ENCODE measurements around the gene GBP4.

GBP4 gene

GRCh38 chr1:89203166-89203565 is 4.4 kb upstream of the GBP4 start:
- H3K9ac ChIP-seq (ENCODE audit: low read depth, low read length, poor library complexity) = no peak overlapping the region
- no peak overlapping the region for H3K27ac ChIP-seq (replicated peaks; ENCODE audit: low read length)
- no peak overlapping the region for H3K4me3 ChIP-seq (ENCODE audit: low read length in 2 of 2)
- H3K23ac ChIP-seq (ENCODE audit: low read depth, low read length, poor library complexity) = no peak overlapping the region
- H3K9me3 ChIP-seq (replicated peaks in 1 of 2; ENCODE audit: control insufficient read depth in 2 of 2, insufficient read depth in 1 of 2, low read depth in 1 of 2, low read length in 2 of 2) = peaks cover 0 to 7% of the 10 kb centered on the region in 2 donors
- H3K4ac ChIP-seq (ENCODE audit: low read length) = no peak overlapping the region
- no peaks in the 10 kb centered on the region for H3K79me1 ChIP-seq (ENCODE audit: low read depth, low read length)
- no peak overlapping the region for H4K91ac ChIP-seq (ENCODE audit: low read depth, low read length, poor library complexity)
- no peaks in the 10 kb centered on the region for H3K4me1 ChIP-seq (ENCODE audit: control insufficient read depth in 2 of 2, insufficient read depth in 1 of 2, low read depth in 1 of 2, low read length in 2 of 2)
- no peak overlapping the region for H3K18ac ChIP-seq (ENCODE audit: low read length)
- no peak overlapping the region for H2BK12ac ChIP-seq (ENCODE audit: low read length)
- no peaks in the 10 kb centered on the region for H3K36me3 ChIP-seq (replicated peaks in 1 of 2; ENCODE audit: control insufficient read depth in 2 of 2, insufficient read depth in 2 of 2, low read length in 2 of 2)
- no peak overlapping the region for H2BK5ac ChIP-seq (ENCODE audit: low read length)
- peaks cover 0 to 2% (median 0%) of the 10 kb centered on the region in 3 experiments for H3K27me3 ChIP-seq (ENCODE audit: control insufficient read depth in 3 of 3, insufficient read depth in 3 of 3, low read depth in 1 of 3, low read length in 3 of 3)
- no peak overlapping the region for H3K14ac ChIP-seq (ENCODE audit: low read length)
- no CpG with 5 or more reads among the region's 1 CpG for WGBS, 2 donors (ENCODE audit: extremely low coverage in 2 of 2, insufficient read length in 2 of 2, insufficient replicate concordance in 1 of 2)
- H4K8ac ChIP-seq (ENCODE audit: low read depth, low read length) = no peak overlapping the region
- DNase-seq (ENCODE audit: low spot score) = no peak
- H2BK120ac ChIP-seq (ENCODE audit: low read depth, low read length) = no peak overlapping the region
- no peak overlapping the region for H3K4me2 ChIP-seq (ENCODE audit: insufficient read depth, low read length, poor library complexity, severe bottlenecking)
- H2AFZ ChIP-seq (ENCODE audit: low read length) = no peak overlapping the region
- no peak overlapping the region for H2BK15ac ChIP-seq (ENCODE audit: low read length)
- no peak overlapping the region for H2AK5ac ChIP-seq (ENCODE audit: low read depth, low read length)

GRCh38 chr1:89201106-89201794 is 2.5 kb upstream of the GBP4 start:
- H3K27ac ChIP-seq (replicated peaks; ENCODE audit: low read length) = no peak overlapping the region
- H2BK15ac ChIP-seq (ENCODE audit: low read length) = no peak overlapping the region
- H3K36me3 ChIP-seq (replicated peaks in 1 of 2; ENCODE audit: control insufficient read depth in 2 of 2, insufficient read depth in 2 of 2, low read length in 2 of 2) = no peaks in the 10 kb centered on the region
- no peak overlapping the region for H3K18ac ChIP-seq (ENCODE audit: low read length)
- no peak overlapping the region for H4K91ac ChIP-seq (ENCODE audit: low read depth, low read length, poor library complexity)
- H3K4me1 ChIP-seq (ENCODE audit: control insufficient read depth in 2 of 2, insufficient read depth in 1 of 2, low read depth in 1 of 2, low read length in 2 of 2) = no peaks in the 10 kb centered on the region
- H3K4me3 ChIP-seq (ENCODE audit: low read length in 2 of 2) = no peak overlapping the region
- H2BK120ac ChIP-seq (ENCODE audit: low read depth, low read length) = no peak overlapping the region
- H3K9me3 ChIP-seq (replicated peaks in 1 of 2; ENCODE audit: control insufficient read depth in 2 of 2, insufficient read depth in 1 of 2, low read depth in 1 of 2, low read length in 2 of 2) = peaks cover 0 to 5% of the 10 kb centered on the region in 2 donors
- H3K4ac ChIP-seq (ENCODE audit: low read length) = no peak overlapping the region
- H4K8ac ChIP-seq (ENCODE audit: low read depth, low read length) = no peak overlapping the region
- H2AK5ac ChIP-seq (ENCODE audit: low read depth, low read length) = no peak overlapping the region
- no peak overlapping the region for H2BK12ac ChIP-seq (ENCODE audit: low read length)
- no peak overlapping the region for H3K9ac ChIP-seq (ENCODE audit: low read depth, low read length, poor library complexity)
- H3K79me1 ChIP-seq (ENCODE audit: low read depth, low read length) = no peaks in the 10 kb centered on the region
- no peak overlapping the region for H3K4me2 ChIP-seq (ENCODE audit: insufficient read depth, low read length, poor library complexity, severe bottlenecking)
- no peaks in the 10 kb centered on the region for H3K27me3 ChIP-seq (ENCODE audit: control insufficient read depth in 3 of 3, insufficient read depth in 3 of 3, low read depth in 1 of 3, low read length in 3 of 3)
- no CpG with 5 or more reads among the region's 4 CpGs for WGBS, 2 donors (ENCODE audit: extremely low coverage in 2 of 2, insufficient read length in 2 of 2, insufficient replicate concordance in 1 of 2)
- H3K23ac ChIP-seq (ENCODE audit: low read depth, low read length, poor library complexity) = no peak overlapping the region
- H2AFZ ChIP-seq (ENCODE audit: low read length) = no peak overlapping the region
- DNase-seq (ENCODE audit: low spot score) = no peak
- no peak overlapping the region for H2BK5ac ChIP-seq (ENCODE audit: low read length)
- no peak overlapping the region for H3K14ac ChIP-seq (ENCODE audit: low read length)

DNA sequence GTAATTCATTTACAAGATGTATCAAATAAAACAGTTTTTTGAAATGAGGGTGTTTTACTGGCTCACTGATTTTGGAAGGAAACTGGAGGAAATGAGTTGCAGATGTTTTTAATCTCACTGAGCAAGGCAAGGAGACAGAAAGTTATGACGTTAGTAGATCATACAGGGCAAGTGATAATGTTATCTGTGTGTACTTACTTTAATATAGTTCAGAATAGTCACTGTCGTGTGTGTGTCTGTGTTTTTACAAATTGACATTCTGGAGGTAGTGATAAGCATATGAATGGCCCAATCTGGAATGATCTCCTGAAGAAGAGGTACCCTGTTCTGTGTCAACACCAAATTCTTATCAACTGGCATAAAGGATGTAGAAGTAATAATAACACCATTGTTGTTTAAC is 1.9 kb upstream of the GBP4 start:
- Histone ChIP-seq H2AK5ac (ENCODE audit: low read depth, low read length) (no peak overlapping the region), H3K27ac (replicated peaks; ENCODE audit: low read length) (no peak overlapping the region), H3K18ac (ENCODE audit: low read length) (no peak overlapping the region), H3K9ac (ENCODE audit: low read depth, low read length, poor library complexity) (no peak overlapping the region), H3K4me1 (ENCODE audit: control insufficient read depth in 2 of 2, insufficient read depth in 1 of 2, low read depth in 1 of 2, low read length in 2 of 2) (no peaks in the 10 kb centered on the region), H3K14ac (ENCODE audit: low read length) (no peak overlapping the region), H3K27me3 (ENCODE audit: control insufficient read depth in 3 of 3, insufficient read depth in 3 of 3, low read depth in 1 of 3, low read length in 3 of 3) (no peaks in the 10 kb centered on the region), H4K8ac (ENCODE audit: low read depth, low read length) (no peak overlapping the region), H3K23ac (ENCODE audit: low read depth, low read length, poor library complexity) (no peak overlapping the region), H2BK120ac (ENCODE audit: low read depth, low read length) (no peak overlapping the region), H3K36me3 (replicated peaks in 1 of 2; ENCODE audit: control insufficient read depth in 2 of 2, insufficient read depth in 2 of 2, low read length in 2 of 2) (no peaks in the 10 kb centered on the region), H2BK5ac (ENCODE audit: low read length) (no peak overlapping the region), H3K4me2 (ENCODE audit: insufficient read depth, low read length, poor library complexity, severe bottlenecking) (no peak overlapping the region), H3K4me3 (ENCODE audit: low read length in 2 of 2) (no peak overlapping the region), H2BK12ac (ENCODE audit: low read length) (no peak overlapping the region), H3K9me3 (replicated peaks in 1 of 2; ENCODE audit: control insufficient read depth in 2 of 2, insufficient read depth in 1 of 2, low read depth in 1 of 2, low read length in 2 of 2) (peaks cover 0 to 5% of the 10 kb centered on the region in 2 donors), H2AFZ (ENCODE audit: low read length) (no peak overlapping the region), H3K79me1 (ENCODE audit: low read depth, low read length) (no peaks in the 10 kb centered on the region), H2BK15ac (ENCODE audit: low read length) (no peak overlapping the region), H4K91ac (ENCODE audit: low read depth, low read length, poor library complexity) (no peak overlapping the region), H3K4ac (ENCODE audit: low read length) (no peak overlapping the region)
- WGBS, 2 donors (ENCODE audit: extremely low coverage in 2 of 2, insufficient read length in 2 of 2, insufficient replicate concordance in 1 of 2) = no CpG with 5 or more reads among the region's 2 CpGs
- DNase-seq (ENCODE audit: low spot score) = no peak

DNA sequence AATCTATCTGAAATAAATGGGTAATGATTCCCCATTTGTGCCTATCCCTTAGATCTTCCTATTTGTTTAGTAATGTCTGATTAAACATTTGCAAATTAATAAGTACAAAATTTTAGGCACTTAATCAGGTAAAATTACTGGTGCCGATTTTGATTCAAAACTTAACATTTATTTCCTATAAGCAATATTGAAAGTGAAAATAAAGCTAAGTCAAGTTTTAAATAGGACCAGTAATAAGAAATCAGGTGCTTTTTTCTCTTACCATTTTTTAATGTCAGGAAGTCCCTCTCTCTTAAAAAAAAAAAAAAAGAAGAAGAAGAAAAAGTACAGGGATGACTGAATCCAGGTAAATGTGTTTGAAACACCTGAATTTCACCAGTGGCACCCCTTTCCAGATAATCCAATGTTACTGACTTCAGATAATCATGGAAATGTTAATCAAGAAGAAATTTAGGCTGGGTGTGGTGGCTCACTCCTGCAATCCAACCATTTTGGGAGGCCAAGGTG is 836 bp upstream of the GBP4 start:
- H2AFZ ChIP-seq (ENCODE audit: low read length) = no peak overlapping the region
- no peak overlapping the region for H3K23ac ChIP-seq (ENCODE audit: low read depth, low read length, poor library complexity)
- no peaks in the 10 kb centered on the region for H3K36me3 ChIP-seq (replicated peaks in 1 of 2; ENCODE audit: control insufficient read depth in 2 of 2, insufficient read depth in 2 of 2, low read length in 2 of 2)
- DNase-seq (ENCODE audit: low spot score) = no peak
- WGBS, 2 donors (ENCODE audit: extremely low coverage in 2 of 2, insufficient read length in 2 of 2, insufficient replicate concordance in 1 of 2) = no CpG with 5 or more reads among the region's 1 CpG
- H2BK12ac ChIP-seq (ENCODE audit: low read length) = no peak overlapping the region
- no peaks in the 10 kb centered on the region for H3K79me1 ChIP-seq (ENCODE audit: low read depth, low read length)
- H3K9ac ChIP-seq (ENCODE audit: low read depth, low read length, poor library complexity) = no peak overlapping the region
- H3K27me3 ChIP-seq (ENCODE audit: control insufficient read depth in 3 of 3, insufficient read depth in 3 of 3, low read depth in 1 of 3, low read length in 3 of 3) = no peaks in the 10 kb centered on the region
- no peak overlapping the region for H2AK5ac ChIP-seq (ENCODE audit: low read depth, low read length)
- H3K27ac ChIP-seq (replicated peaks; ENCODE audit: low read length) = no peak overlapping the region
- H3K14ac ChIP-seq (ENCODE audit: low read length) = no peak overlapping the region
- no peak overlapping the region for H2BK120ac ChIP-seq (ENCODE audit: low read depth, low read length)
- H3K18ac ChIP-seq (ENCODE audit: low read length) = no peak overlapping the region
- no peak overlapping the region for H3K4me3 ChIP-seq (ENCODE audit: low read length in 2 of 2)
- no peak overlapping the region for H3K4ac ChIP-seq (ENCODE audit: low read length)
- H3K4me1 ChIP-seq (ENCODE audit: control insufficient read depth in 2 of 2, insufficient read depth in 1 of 2, low read depth in 1 of 2, low read length in 2 of 2) = no peaks in the 10 kb centered on the region
- no peak overlapping the region for H3K4me2 ChIP-seq (ENCODE audit: insufficient read depth, low read length, poor library complexity, severe bottlenecking)
- no peak overlapping the region for H2BK5ac ChIP-seq (ENCODE audit: low read length)
- no peak overlapping the region for H2BK15ac ChIP-seq (ENCODE audit: low read length)
- H4K91ac ChIP-seq (ENCODE audit: low read depth, low read length, poor library complexity) = no peak overlapping the region
- H3K9me3 ChIP-seq (replicated peaks in 1 of 2; ENCODE audit: control insufficient read depth in 2 of 2, insufficient read depth in 1 of 2, low read depth in 1 of 2, low read length in 2 of 2) = no peaks in the 10 kb centered on the region
- H4K8ac ChIP-seq (ENCODE audit: low read depth, low read length) = no peak overlapping the region

Data from neuronal stem cell (in vitro differentiated cells).